ENCODE measurements around the gene RMI2.

RMI2 gene

GRCh38 chr16:11350519-11350918 is 5.3 kb downstream of the RMI2 start (continued):
- TF ChIP-seq ZNF280D (tag by site-specific recombination; IDR thresholded peaks at IDR 0.05) (no peak), ZNF37A (tag by site-specific recombination; IDR thresholded peaks at IDR 0.05) (no peak), ZNF707 (tag by site-specific recombination; IDR thresholded peaks at IDR 0.05) (no peak)

- peaks cover 10% of the 10 kb centered on the region; the same call in 1 of the 2 replicates for H3K4me1 ChIP-seq (ENCODE audit: control insufficient read depth, insufficient read depth, low read length)
- no peak for TF ChIP-seq PRDM1 (tag by site-specific recombination; IDR thresholded peaks at IDR 0.05)
- TF ChIP-seq ZNF530 (tag by site-specific recombination; IDR thresholded peaks at IDR 0.05; ENCODE audit: low read depth): no peak
- peak; percentile 38; the same call in 1 of the 2 replicates for TF ChIP-seq PRDM6 (tag by site-specific recombination; IDR thresholded peaks at IDR 0.05)
- no peak for TF ChIP-seq ZNF830 (tag by site-specific recombination; IDR thresholded peaks at IDR 0.05; ENCODE audit: low read depth)
- no peak for TF ChIP-seq ZNF280D (tag by site-specific recombination; IDR thresholded peaks at IDR 0.05)
- no peak for TF ChIP-seq ZFP41 (tag by site-specific recombination; IDR thresholded peaks at IDR 0.05; ENCODE audit: borderline replicate concordance)
- TF ChIP-seq ZNF513 (tag by site-specific recombination; IDR thresholded peaks at IDR 0.05): peak; percentile 49; the same call in 1 of the 2 replicates
- peaks cover 13 to 14% of the 10 kb centered on the region in 2 experiments; a peak in 2 of 3 replicates for H3K36me3 ChIP-seq (ENCODE audit: control insufficient read depth in 2 of 2, insufficient read depth in 1 of 2, low read length in 2 of 2)
- H3K9me3 ChIP-seq (ENCODE audit: control insufficient read depth, insufficient read depth, low read depth, low read length): no peaks in the 10 kb centered on the region
- ChIA-PET POLR2A (no interaction called here), CTCF (interaction anchor here (0.7 to 0.8 kb wide), 2 partner anchors 396 to 439 kb away, joined by 3 read pairs; no protein-coding TSS in a partner anchor)
- H3K4me3 ChIP-seq (ENCODE audit: low read depth, low read length): no peak overlapping the region
- H3K27ac ChIP-seq (ENCODE audit: extremely low read depth, low read depth, low read length): no peak overlapping the region
Observed at GRCh38 chr16:11350921-11351335, 5.7 kb downstream of the RMI2 start.

- Histone ChIP-seq H3K27ac (ENCODE audit: extremely low read depth, low read depth, low read length) (no peak overlapping the region), H3K9me3 (ENCODE audit: control insufficient read depth, insufficient read depth, low read depth, low read length) (no peaks in the 10 kb centered on the region), H3K4me1 (ENCODE audit: control insufficient read depth, insufficient read depth, low read length) (peaks cover 13% of the 10 kb centered on the region; the same call in 1 of the 2 replicates), H3K36me3 (ENCODE audit: control insufficient read depth in 2 of 2, insufficient read depth in 1 of 2, low read length in 2 of 2) (peaks cover 10 to 13% of the 10 kb centered on the region in 2 experiments; a peak in 2 of 3 replicates), H3K4me3 (ENCODE audit: low read depth, low read length) (no peak overlapping the region)
- TF ChIP-seq ZBTB10 (tag by site-specific recombination; IDR thresholded peaks at IDR 0.05): no peak
- no peak for TF ChIP-seq ZNF223 (tag by site-specific recombination; IDR thresholded peaks at IDR 0.05)
- TF ChIP-seq ZNF184 (tag by site-specific recombination; IDR thresholded peaks at IDR 0.05): peak; percentile 100
- POLR2A ChIA-PET: interaction anchor here (0.7 kb wide), 1 partner anchor 97 kb away, joined by 3 read pairs; the partner anchor contains the start of gene SOCS1
- CTCF ChIA-PET: interaction anchor here (0.6 to 1.7 kb wide), 9 partner anchors 9 to 401 kb away, joined by 3 to 7 read pairs (median 3); partner anchors contain the start of gene SOCS1
Observed at GRCh38 chr16:11353158-11353557, 7.9 kb downstream of the RMI2 start.
